22Rv1 (cell line): ENCODE data around the gene SIPA1L2.

Experiments used
- ZFX ChIP-seq: fragments of 450-650 bp; IDR thresholded peaks from 2 replicates; pipeline ENCODE4 v1.6.1; 2017; ENCODE audit warnings: antibody characterized with exemption, borderline replicate concordance
- TF ChIP-seq, protein P1 (sequence below): fragments of 450-650 bp; IDR thresholded peaks from 2 replicates; pipeline ENCODE4 v1.5.1; 2017; ENCODE audit warnings: mild to moderate bottlenecking

DNA sequence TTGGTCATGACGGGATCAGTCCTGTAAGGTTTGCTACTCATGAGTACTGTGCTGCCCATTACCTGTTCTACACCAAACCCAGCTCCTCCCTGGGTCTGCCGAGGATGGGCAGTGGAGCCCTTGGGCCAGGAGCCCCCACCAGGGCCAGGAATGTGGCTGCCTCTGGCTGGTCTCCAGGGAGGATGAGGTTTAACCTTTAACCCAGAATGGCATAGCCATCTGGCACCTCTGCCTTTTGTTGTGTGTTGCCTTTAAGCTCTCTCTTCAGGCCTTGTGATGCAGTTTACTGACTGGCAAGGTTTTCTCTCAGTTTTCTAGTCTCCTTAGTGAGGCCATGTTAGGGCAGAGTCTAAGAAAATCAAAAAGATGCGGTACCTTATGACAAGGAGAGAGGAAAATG, 38.6 kb downstream of the SIPA1L2 start:
- TF ChIP-seq, protein P1, sequence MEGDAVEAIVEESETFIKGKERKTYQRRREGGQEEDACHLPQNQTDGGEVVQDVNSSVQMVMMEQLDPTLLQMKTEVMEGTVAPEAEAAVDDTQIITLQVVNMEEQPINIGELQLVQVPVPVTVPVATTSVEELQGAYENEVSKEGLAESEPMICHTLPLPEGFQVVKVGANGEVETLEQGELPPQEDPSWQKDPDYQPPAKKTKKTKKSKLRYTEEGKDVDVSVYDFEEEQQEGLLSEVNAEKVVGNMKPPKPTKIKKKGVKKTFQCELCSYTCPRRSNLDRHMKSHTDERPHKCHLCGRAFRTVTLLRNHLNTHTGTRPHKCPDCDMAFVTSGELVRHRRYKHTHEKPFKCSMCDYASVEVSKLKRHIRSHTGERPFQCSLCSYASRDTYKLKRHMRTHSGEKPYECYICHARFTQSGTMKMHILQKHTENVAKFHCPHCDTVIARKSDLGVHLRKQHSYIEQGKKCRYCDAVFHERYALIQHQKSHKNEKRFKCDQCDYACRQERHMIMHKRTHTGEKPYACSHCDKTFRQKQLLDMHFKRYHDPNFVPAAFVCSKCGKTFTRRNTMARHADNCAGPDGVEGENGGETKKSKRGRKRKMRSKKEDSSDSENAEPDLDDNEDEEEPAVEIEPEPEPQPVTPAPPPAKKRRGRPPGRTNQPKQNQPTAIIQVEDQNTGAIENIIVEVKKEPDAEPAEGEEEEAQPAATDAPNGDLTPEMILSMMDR = no peak
- TF ChIP-seq ZFX = no peak
